Keratinocyte (primary cell): ENCODE results near the gene TTC4.

Experiments used
- CTCF ChIP-seq, 3 experiments: IDR thresholded peaks in 1 of 3; conservative IDR thresholded peaks in 1 of 3; optimal IDR thresholded peaks in 1 of 3; 2 replicates in 2 of 3; 3 replicates in 1 of 3; pipeline versions ENCODE3 to v1.5.1; 2011; ENCODE audit warnings: low read length in 3 of 3, mild to moderate bottlenecking in 3 of 3, moderate library complexity in 2 of 3, control low read depth in 1 of 3, inconsistent platforms in 1 of 3; ENCODE audit not compliant: insufficient read depth in 2 of 3; ENCODE audit errors: extremely low read depth in 1 of 3
- EZH2 ChIP-seq: IDR thresholded peaks from one replicate; pipeline ENCODE4 v1.6.1; 2012; ENCODE audit warnings: inconsistent platforms, mild to moderate bottlenecking, low read length, moderate library complexity

GRCh38 chr1:54666333-54666732, 49.3 kb upstream of the TTC4 start:
- TF ChIP-seq CTCF (optimal IDR thresholded peaks at IDR 0.05 in 1 of 3, IDR thresholded peaks at IDR 0.05 in 1 of 3, conservative IDR thresholded peaks at IDR 0.05 in 1 of 3; ENCODE audit: extremely low read depth in 1 of 3, insufficient read depth in 2 of 3, low read length in 3 of 3), result no peak
- TF ChIP-seq EZH2, result no peak
